ENCODE results near the gene ZNF319.
"Not testable (repeated sequence)": the region's sequence is repeated elsewhere in the genome, so short reads cannot be mapped to it uniquely, and the experiment has no call there.

ZNF319 gene

DNA sequence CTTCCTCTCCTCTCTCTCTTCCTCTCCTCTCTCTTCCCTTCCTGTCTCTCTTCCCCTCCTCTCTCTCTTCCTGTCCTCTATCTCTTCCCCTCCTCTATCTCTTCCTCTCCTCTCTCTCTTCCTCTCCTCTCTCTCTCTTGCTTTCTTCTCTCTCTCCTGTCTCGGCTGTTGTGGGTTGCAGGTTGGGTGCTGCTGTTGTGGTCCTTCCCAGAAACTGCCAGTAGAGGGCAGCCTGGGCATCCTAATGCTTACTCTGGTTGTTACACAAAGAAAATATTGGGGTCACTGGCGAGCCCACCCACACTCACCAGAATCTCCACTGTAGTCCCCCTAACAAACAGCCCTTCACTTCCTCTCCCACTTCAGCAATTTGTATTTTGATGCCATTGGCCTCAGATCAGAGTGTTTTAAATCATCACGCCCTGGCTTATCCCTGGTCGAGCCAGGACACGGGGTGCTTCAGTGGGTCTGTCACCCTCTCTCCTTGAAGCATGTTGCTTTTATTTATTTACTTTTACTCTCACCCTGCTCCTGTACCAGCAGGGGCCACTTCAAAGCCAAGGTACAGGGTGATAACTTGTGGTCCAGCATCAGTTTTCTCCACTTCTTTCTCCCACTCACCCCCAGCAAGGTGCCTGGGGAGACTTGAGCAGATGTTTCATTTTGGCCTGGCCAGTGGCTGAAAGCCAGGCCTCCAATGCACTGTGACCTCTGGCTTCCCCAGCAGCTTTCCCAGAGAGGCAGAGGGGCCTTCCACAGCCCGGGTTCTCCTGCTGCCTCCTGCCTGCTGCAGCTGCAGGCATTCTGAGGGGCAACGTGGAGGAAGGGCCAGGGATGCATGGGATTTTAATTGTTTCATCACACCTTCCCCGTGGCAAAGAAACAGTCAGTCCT lies 20.4 kb upstream of the ZNF319 start:
- peak; percentile 77 for DNase-seq

DNA sequence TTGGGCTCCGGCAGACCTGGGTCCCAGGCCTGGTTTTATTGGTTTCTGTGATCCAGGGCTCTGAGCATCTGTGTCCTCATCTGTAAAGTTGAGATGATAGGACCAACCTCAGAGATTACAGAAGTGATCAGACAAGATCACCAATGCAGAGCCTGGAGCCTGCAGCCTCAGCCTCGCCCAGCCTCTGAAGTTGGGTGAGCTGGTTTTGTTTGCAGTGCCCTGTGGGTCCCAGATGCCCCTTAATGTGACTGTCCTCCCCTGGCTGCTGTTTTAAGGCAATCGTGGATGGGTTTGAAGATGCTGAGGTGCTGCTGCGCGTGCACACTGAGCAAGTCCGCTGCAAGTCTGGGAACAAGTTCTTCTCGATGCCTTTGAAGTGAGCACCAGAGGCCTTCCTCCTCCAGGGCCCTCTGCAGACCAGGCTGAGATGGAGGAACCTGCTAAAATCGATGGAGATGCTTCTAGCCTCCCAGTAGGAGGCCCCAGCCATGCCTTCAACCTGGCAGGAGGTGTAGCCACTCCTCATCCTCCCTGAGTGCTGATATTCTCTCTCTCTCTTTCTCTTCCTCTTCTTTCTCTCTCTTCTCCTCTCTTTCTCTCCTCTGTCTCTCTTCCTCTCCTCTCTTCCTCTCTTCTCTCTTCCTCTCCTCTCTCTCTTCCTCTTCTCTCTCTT lies 19.5 kb upstream of the ZNF319 start:
- no peak for DNase-seq

DNA sequence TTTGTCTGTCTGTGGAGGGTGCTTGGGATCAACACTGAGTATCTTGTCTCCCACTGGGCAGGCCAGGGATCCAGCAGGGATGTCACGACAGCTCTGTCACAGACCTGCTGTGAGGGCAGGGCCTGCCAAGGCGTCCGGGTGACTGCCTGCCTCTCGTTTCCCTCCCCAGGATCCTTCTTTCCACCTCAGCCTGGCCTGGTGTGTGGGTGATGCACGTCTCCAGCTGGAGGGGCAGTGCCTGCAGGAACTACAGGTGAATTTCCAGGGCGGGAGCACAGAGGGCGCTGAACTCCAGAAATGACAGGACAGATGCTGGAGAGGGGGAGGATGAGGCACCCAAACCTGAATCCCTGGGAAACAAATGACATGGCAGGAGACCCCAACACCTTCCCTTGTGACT lies 18.3 kb upstream of the ZNF319 start:
- no peak for DNase-seq

DNA sequence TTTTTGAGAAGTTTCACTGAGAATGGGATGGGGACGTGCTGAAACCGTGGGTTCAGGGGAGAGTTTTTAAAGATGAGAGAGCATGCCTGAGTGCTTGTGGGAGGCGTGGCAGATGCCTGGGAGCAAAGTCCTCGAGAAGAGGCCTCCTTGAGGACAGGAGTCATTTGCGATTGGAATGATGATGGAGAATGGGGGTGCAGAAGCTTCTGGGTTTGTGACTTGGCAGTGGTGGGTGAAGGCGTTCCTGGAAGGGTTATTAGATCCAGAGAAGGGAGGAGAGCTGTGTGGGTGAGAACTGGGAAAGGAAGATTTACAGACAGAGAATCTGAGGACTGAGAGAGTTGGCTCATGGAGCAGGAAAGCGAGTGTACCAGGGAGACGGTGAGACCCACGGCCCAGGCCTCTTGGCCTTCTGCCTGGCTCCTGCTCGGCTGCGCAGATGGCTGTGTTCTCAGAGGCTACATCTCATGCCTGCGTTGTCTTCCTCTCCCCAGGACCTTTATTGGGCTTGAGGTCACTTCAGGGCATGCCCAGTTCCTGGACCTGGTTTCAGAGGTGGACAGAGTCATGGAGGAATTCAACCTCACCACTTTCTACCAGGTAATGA lies 16.5 kb upstream of the ZNF319 start:
- no peak for DNase-seq

DNA sequence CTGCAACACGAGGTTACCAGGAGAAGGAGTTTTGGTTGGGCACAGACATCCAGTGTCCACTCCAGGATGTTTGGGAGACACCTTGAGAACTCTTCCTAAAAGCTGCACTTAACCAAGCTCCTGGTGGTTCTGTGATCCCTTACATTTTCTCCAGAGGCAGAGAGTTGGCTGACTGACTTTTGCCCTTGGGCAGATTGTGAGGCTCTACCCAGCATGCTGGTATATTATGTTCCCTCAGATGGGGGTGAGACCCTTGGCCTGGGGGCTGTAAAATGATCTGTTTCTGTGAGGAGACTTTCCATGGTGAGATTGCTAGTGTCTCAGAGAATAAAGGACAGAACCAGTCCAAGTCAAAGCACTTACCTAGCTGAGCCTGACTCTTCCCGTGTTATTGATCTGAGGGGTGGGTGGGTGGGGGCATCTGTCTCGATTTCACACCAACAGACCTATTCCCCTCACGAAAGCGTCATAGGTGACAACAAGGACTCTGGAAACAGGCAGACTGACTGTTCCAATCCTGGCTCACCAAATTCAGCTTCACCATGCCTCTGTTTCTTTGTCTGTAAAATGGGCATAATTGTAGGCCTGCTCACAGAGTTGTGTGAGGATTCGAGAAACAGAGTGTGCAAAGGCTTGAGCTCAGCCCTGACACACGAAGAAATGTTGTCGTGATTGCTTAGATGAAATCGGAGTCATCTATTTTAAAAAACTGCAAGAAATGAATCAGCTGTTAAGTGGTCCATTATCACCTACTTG lies 12.9 kb upstream of the ZNF319 start:
- DNase-seq = no peak

DNA sequence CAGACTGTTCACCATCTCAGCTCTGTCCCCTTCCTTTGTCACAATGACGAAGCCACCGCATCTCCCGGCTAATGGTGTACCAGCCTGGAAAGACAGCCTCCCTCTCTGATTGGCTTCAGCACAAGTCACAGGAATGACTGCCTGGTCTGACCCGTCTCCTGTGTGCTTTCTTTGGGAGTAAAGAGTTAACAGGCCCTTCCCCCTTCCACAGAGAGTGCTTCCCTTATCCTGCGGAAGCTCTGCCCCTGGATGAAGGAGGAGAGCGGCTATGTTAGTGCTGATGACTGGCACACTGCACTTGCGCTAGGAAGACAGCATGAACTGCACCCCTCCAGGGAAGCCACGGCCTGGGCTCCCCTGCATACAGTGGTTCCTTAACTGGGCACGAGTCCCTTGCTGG lies 12.0 kb upstream of the ZNF319 start:
- DNase-seq = no peak

DNA sequence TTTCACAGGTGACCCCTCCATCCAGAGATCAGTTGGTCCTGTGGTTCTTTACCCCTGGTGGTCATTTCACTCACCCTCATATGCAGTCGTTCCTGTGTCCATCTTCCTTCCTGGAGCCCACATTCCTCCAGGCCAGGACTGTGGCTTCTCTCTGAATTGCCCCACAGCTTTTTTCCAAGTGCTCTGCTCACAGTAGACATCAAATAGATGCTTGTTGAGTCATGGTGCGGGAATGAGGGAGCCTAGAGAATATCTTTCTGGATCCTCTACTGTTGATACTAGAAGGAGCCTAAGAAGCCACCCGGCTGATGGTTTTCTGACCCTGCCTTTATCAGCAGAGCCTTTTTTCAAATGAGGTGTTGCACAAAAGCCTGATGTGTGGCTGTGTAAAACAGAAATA lies 11.2 kb upstream of the ZNF319 start:
- no peak for DNase-seq

DNA sequence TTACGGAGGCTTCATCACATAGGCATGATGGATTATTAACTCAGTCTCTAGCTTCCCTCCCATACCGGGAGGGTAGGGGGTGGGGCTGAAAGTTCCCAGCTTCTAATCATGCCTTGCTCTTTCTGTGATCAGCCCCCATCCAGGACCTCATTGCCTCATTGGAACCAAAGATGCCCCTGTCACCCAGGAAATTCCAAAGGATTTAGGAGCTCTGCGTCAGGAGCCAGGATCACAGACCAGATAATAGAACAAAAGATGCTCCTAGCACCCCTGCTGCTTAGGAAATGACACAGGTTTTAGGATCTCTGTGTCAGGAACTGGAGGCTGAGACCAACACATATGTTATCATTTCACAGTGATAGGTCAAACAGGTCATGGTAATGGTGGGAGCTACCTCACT lies 10.4 kb upstream of the ZNF319 start:
- DNase-seq = no peak

DNA sequence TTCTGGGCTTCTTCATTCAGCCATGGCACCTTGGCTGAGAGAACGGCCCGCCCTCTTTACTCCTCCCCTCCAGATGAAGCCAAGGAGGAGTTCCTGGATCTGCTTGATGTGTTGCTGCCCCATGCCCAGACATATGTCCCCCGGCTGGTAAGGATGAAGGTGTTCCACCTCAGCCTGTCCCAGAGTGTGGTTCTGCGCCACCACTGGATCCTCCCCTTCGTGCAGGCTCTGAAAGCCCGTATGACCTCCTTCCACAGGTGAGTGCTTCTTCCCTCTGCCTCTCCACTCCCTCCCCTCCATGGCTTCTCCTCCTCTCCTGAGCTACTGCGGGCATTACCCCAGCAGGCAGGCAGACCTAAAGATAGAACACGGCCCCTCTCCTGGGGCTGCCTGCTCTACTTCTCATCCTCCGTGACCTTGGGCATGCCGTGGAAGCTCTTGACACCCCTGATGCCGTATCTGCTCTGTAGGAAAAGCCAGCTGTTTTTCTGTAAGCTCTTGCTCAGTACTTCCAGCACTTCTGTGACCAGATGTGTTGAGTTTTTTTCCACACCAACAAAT lies 9.5 kb upstream of the ZNF319 start:
- DNase-seq = no peak

DNA sequence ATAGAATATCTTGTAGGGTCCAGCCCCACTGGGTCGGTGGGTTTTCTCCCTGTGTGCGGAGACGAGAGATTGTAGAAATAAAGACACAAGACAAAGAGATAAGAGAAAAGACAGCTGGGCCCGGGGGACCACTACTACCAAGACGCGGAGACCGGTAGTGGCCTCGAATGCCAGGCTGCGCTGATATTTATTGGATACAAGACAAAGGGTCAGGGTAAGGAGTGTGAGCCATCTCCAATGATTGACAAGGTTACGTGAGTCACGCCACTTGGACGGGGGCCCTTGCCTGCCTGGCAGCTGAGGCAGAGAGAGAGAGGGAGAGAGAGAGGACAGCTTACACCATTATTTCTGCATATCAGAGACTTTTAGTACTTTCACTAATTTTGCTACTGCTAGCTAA lies 4.3 kb upstream of the ZNF319 start:
- not testable (repeated sequence) for DNase-seq

DNA sequence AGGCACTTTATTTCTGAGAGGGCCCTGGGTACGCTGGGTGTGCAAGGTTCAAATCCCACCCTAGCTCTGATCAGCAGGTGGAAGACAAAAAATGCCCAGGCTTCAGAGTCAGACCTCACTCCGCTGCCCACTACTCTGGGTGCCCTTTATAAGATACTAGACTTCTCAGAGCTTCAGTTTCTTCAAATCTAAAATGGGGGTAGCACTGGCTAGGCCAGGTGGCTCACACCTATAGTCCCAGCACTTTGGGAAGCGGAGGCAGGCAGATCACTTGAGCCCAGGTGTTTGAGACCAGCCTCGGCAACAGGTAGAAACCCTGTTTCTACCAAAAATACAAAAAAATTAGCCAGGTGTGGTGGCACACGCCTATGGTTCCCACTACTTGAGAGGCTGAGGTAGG lies 2.5 kb upstream of the ZNF319 start:
- DNase-seq = no peak

DNA sequence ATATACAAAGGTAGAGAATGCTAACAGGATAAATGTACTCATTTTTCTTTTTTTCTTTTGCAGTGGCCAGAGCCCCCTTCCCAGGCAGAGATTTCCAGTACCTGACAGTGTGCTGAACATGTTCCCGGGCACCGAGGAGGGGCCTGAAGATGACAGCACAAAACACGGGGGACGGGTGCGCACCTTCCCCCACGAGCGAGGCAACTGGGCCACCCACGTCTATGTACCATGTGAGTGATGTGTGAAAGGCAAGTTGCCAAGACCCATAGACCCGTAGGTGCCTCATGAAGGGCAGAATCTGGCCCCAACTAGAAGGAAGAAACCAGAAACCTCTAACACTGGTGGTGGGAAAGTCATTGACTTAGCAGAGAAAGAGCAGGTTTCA lies 1.9 kb upstream of the ZNF319 start:
- DNase-seq = no peak

DNA sequence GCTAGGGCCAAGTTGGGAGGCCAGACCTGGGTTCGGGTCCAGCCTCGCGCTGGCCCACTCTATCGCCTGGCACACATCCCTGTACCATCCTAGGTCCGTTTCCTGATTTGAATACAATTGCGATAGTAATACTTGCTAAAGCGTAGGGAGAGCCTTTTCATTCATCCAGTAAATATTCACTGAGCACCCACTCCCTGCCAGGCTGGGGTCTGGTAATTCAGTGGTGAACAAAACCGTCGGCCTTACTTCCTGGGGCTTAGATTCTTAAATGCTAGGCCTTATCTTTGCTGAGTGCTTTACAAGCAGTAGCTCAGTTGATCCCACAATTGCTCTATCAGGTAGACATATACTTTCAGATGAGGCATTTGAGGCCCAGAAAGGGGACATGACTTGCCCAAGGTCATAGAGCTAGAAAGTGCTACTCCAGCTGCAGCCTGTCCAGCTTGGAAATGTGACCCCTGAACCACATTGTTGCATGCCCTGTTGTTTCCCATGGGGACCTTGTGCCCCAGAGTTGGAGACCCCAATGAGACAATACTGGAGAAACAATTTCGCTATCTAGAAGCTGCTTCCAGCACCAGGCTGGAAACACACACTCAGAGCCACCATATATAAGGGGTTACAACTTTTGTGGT lies 1.4 kb upstream of the ZNF319 start:
- DNase-seq = no peak

DNA sequence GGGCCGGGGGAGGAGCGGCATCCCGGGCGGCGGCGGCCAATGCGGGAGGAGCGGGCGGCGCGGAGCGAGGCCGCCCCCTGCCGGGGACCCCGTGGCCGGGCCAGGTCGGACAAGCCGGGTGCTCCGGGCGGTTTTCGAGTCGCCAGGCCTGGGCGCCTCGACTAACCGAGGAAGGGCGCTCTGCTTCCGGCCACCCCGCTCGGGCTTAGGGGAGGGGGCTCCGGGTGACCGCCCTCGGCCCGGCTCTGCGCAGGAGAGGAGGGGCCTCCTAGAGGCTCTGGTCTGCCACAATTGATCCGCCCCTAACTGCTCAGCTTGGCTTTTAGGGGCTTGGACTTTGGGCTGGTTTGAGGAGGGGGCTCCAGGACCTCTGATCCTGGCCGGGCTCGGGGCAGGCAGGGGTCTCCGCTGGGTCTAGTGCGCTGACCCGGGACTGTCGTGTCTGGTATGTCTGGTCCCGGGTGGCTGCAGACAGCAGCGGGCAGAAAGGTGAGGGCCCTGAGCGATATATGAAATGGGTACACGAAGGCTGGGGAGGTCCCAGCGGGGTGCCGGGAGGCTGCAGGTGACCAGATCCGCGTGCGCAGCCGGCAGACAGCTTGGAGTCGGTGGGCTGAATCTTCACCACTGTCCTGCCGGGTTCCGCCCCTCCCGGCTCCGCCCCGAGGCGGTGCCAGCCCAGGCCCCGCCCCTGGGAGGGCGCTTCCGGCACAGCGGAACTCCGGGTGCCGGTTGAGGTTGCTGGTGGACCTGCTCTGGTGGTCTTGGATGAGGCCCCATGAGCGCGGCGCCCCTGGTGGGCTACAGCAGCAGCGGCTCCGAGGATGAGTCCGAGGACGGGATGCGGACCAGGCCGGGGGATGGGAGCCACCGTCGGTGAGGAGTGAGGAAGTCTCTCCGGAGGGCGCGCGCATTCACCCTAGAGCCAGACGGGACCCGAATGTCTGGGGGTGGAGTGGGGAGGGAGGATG lies 519 bp upstream of the ZNF319 start, which contains the start of gene USB1:
Gene USB1 (plus strand): TSS at position 702 of the 971 bp plus-strand sequence. CDS start 77 bp downstream, at position 779.
- peak; percentile 93 for DNase-seq

DNA sequence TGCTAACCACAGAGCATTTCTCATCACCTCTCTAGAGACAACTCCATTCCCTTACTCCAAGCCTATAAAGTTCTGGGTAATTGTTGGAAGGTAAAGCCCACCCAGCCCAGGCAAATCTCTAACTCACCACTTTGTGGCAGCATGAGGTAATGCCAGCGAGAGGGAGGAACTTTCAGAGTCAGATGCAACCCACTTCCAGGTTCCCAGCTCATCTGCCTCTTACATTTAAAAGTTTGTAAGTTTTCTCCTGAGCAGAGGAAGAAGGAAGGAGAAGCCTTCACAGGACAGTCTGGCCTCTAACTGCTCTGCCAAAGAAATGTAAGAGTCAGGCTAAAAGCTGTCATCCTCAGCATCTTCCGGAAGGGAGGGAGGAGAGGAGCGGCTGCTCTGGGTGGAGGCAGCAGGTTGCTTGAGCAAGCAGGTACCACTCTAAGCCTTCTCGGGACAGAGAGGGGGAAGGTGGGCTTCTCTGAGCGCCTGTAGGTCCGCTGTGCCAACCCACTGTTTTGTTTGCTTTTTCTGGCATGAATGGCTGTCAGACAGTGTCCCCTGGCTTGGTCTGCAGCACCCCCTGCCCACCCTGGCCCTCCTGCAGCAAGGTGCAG lies 1.0 kb downstream of the ZNF319 start:
- DNase-seq = no peak

DNA sequence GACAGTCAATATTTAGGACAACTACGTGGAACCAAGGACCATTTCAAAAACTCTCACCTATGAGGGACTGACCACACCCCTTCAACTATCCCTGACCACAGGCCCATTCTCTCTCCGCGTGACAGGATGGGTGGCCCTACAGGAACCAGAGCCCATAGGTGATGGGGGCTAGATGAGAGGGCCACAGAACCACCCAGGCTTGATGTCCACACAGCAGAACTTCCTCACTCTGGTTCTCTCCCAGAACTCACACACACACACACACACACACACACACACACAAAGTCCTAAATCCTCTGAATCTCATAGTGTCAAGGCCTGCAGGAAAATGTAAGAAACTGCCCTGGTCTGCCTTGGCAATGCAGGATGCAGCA lies 1.5 kb downstream of the ZNF319 start:
- no peak for DNase-seq

DNA sequence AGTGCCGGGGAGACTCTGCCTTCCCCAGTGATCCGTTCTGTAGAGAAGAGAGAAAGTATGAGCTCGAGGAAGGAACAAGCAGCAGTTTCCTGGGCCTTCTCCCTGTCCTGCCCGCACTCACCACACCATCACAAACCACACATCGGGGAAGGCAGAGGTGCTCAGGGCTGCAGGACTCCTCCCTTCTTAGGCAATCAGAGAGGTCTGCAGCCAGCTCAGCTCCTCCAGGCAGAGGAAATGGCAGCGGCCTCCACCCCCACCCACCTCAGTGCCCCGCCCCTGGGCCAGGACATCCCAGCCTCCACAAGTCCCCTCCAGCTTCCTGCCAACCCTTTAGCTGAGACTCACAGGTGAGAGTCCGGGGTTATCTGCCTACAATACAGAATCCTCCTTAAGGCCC lies 2.0 kb downstream of the ZNF319 start:
- DNase-seq = peak; percentile 76

DNA sequence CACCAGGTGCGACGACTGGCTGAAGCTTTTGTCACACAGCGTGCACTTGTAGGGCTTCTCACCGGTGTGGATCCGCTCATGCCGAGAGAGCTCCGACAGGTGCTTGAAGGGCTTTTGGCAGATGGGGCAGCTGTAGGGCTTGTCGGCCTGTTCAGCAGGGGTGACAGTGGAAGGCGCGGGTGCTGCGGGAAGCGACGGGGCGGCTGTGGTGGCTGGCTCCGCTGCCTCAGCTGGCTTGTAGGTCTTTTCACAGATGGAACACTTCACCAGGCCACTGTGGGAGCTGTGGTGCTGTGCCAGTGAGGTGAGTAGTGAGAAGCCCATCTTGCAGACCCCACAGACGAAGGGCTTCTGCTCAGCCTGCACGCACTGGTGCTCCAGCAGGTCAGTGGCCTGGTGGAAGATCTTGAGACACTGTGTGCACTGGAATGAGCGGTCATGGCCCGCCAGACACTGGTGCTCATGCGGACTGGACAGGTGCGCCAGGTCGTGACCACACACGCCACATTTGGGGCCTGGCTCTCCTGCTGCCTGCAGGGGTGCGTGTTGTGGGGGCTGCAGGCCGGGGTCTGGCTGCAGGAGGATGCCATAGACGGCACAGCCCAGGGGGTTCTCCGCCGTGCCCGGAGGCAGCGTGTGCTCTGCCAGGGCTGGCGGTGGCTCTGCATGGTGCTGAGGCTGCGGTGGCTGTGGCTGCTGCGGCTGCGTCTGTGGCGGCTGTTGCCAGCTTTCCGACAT lies 2.8 kb downstream of the ZNF319 start:
- DNase-seq = no peak

DNA sequence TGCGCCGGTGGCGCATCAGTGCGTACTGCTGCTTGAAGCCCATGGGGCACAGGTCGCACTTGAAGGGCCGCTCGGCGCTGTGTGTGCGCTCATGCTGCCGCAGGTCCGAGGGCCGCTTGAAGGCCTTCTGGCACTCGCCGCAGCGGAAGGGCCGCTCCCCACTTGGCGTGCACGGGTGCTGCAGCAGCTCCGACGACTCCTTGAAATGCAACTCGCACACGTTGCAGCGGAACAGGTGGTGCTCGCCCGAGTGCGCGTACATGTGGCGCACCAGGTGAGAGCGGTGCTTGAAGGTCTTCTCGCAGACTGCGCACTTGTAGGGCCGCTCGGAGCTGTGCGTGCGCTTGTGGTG lies 3.3 kb downstream of the ZNF319 start:
- no peak for DNase-seq
